Thoracic aorta (tissue), 2 donors: ENCODE measurements around the gene KRT13. TPM values are rescaled to one million over a fixed set of nuclear protein-coding genes. Genes with fewer than 3 reads are reported as not detected.

ENCODE experiments used
- ATAC-seq: fragments of 150-250 bp; one replicate; pipeline ENCODE4 v1.8.0; 2017; ENCODE audit warnings: low read depth; ENCODE audit not compliant: insufficient number of reproducible peaks, low FRiP score
- DNase-seq: peaks from one replicate; pipeline ENCODE4 v3.0.0-alpha.2; 2020; ENCODE audit warnings: low spot score
- H3K27ac ChIP-seq, 2 donors: fragments of 200-600 bp; sonication (generic); 1 replicate in 1 of 2; 2 replicates in 1 of 2; pipeline ENCODE4 v1.5.1; 2016; ENCODE audit warnings: mild to moderate bottlenecking in 2 of 2, moderate library complexity in 2 of 2
- H3K27me3 ChIP-seq: fragments of 200-600 bp; sonication (generic); replicated peaks from 2 replicates; pipeline ENCODE4 v1.6.0; 2016; ENCODE audit warnings: mild to moderate bottlenecking; ENCODE audit not compliant: insufficient read depth
- H3K36me3 ChIP-seq: fragments of 200-600 bp; sonication (generic); one replicate; pipeline ENCODE4 v1.5.1; 2016
- H3K4me1 ChIP-seq, 2 donors: fragments of 200-600 bp; sonication (generic); 1 replicate in 1 of 2; 2 replicates in 1 of 2; pipeline versions ENCODE4 v1.5.1 to v1.6.0; 2016; ENCODE audit warnings: low read depth in 2 of 2, mild to moderate bottlenecking in 1 of 2; ENCODE audit not compliant: control insufficient read depth in 1 of 2
- H3K4me3 ChIP-seq: fragments of 200-600 bp; sonication (generic); 2 replicates; pipeline ENCODE4 v1.5.1; 2016; ENCODE audit warnings: mild to moderate bottlenecking
- H3K9me3 ChIP-seq: fragments of 200-600 bp; sonication (generic); 2 replicates; pipeline ENCODE4 v1.5.1; 2016
- CTCF ChIP-seq: fragments of 200-600 bp; sonication (generic); IDR thresholded peaks from one replicate; pipeline ENCODE4 v1.5.1; 2019; ENCODE audit warnings: antibody characterized with exemption
- total RNA-seq, 2 donors: library from RNA; depleted of rRNA; stranded (reverse); fragments of >200 nt; gene quantifications; one replicate each; pipeline versions ENCODE4 v1.1.0 to v1.2.3, GENCODE V29; 2016

KRT13 gene
- total RNA-seq = 1 to 10 TPM in 1 of 2 donors, not detected in 1; 1.4 TPM

DNA sequence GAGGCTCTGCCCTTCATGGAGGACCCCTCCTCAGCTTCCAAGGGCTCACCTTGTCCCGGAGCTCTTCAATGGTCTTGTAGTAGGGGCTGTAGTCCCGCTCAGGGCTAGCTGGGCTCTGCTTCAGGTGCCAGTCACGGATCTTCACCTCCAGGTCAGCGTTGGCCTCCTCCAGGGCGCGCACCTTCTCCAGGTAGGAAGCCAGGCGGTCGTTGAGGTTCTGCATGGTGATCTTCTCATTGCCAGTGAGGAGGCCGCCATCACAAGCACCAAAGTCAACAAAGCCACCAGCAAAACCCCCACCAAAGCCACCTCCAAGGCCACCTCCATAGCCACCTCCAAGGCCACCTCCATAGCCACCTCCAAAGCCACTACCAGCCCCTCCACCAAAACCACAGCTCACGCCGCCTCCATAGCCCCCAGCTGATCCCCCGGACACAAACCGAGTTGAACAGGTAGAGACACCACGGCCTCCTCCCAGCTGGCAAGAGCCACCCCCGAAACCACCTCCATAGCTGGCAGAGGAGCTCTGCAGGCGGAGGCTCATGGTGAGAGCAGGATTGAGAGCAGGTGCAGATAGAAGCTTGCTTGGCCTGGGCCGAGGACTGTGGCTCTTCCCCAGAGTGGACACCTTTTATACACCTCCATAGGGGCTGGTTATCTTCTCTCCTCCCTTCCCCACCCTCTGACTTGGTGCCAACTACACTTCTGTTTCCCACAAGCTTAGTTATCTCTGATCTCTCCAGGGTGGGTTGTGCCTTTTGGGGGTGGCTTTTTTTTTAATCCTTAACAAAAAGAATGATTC is at the start of gene KRT13:
TSS of gene KRT13 (minus strand) at position 606 of the 802 bp plus-strand sequence. CDS start at position 544, 62 bp downstream.
- Histone ChIP-seq H3K36me3 (no peaks in the 10 kb centered on the region), H3K27me3 (no peaks in the 10 kb centered on the region), H3K4me3 (no peak within 1 kb of the TSS), H3K27ac (no peak within 1 kb of the TSS), H3K4me1 (no peaks in the 10 kb centered on the region), H3K9me3 (no peaks in the 10 kb centered on the region)
- no peak for TF ChIP-seq CTCF
- DNase-seq (no peak), ATAC-seq (no peak)

DNA sequence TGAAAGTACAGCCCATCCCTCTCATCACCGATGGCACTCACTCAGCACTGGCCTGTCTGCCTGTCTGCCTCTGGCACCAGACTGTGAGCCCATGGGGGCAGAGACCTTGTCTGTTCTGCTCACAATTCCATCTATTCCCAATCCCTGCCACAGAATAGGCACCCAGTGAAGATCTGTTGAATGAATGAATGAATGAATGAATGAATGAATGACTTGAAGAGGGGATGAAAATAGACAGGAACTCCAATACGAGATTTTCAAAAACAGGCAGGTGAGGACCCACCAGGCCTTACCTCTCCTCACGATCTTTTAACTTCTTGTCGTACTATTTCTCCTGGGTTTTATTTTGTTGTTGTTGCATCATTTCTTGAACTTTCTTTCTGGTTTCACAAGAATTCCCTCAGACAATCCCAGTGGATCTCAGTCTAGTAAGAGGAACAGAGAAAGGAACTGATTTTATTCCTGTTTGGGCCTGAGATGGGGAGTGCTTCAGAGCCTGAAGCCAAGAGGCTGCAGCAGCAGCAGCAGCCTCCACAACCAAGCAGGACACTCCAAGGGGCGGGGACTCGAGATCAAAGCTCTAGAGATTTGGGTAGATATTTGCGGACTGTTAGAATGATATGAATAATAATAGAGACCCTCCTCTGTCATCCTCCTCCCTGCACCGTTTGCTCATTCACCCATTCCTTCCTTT is 48.7 kb upstream of the KRT13 start:
- ATAC-seq = no peak
- Histone ChIP-seq H3K4me3 (no peak overlapping the region), H3K27ac (no peak overlapping the region), H3K9me3 (no peaks in the 10 kb centered on the region), H3K27me3 (peaks cover 7% of the 10 kb centered on the region), H3K36me3 (no peaks in the 10 kb centered on the region), H3K4me1 (peaks cover 0 to 7% of the 10 kb centered on the region in 2 donors)
- no peak for DNase-seq
- TF ChIP-seq CTCF = no peak

GRCh38 chr17:41553176-41553575 is 47.8 kb upstream of the KRT13 start:
- no peak for TF ChIP-seq CTCF
- no peaks in the 10 kb centered on the region for H3K36me3 ChIP-seq
- ATAC-seq = no peak
- H3K4me1 ChIP-seq = peaks cover 9 to 17% of the 10 kb centered on the region in 2 donors
- no peak for DNase-seq
- H3K27me3 ChIP-seq = peaks cover 6% of the 10 kb centered on the region
- no peak overlapping the region for H3K27ac ChIP-seq
- no peaks in the 10 kb centered on the region for H3K9me3 ChIP-seq
- H3K4me3 ChIP-seq = no peak overlapping the region

DNA sequence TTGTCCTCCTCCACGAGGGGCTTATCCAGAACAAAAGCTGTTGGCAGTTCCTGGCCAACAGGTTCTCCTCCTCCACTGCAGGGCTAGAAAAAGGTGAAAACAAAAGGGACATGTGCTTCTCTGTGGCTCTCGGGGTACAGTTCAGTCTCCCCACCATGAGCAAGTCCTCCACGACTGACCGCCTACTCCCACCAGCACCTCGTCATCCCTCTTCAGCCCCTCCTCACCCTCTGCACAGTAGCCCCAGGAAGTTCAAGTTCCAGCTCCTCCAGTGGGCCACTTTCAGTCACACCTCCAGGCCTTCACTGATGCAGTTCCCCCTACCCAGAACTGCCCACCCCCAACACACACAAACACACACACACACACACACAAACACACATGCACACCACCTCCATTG is 47.0 kb upstream of the KRT13 start:
- no peaks in the 10 kb centered on the region for H3K36me3 ChIP-seq
- DNase-seq (no peak), ATAC-seq (no peak)
- H3K4me1 ChIP-seq = peaks cover 11 to 24% of the 10 kb centered on the region in 2 donors
- no peak for TF ChIP-seq CTCF
- H3K4me3 ChIP-seq = no peak overlapping the region
- H3K9me3 ChIP-seq = no peaks in the 10 kb centered on the region
- no peak overlapping the region for H3K27ac ChIP-seq
- H3K27me3 ChIP-seq = no peaks in the 10 kb centered on the region

DNA sequence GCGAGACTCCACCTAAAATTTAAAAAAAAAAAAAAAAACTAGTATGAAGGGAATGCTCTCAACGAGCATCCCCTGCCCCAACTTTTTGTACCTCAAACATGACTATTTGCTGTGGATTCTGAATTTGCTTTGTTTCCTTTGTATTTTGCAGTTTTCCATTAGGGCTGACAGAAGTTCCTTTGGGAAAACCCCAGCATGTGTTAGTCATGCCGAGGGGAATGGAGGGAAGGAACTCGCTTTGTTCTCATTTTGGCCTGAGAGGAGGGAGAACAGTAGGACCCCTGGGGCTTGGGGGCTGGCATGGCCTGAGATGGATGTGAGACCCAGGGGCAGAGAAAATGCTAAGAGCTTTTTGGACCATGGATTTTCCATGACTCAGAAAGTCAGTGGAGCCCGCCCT is 46.0 kb upstream of the KRT13 start:
- Histone ChIP-seq H3K4me3 (no peak overlapping the region), H3K27ac (no peak overlapping the region), H3K4me1 (peaks cover 11 to 29% of the 10 kb centered on the region in 2 donors), H3K27me3 (no peaks in the 10 kb centered on the region), H3K36me3 (no peaks in the 10 kb centered on the region), H3K9me3 (no peaks in the 10 kb centered on the region)
- ATAC-seq (no peak), DNase-seq (no peak)
- no peak for TF ChIP-seq CTCF
